Right ventricle myocardium superior (tissue), 1 donor: ENCODE measurements around the gene MYL7. TPM values are rescaled to one million over a fixed set of nuclear protein-coding genes. Genes with fewer than 3 reads are reported as not detected.
"Not testable (repeated sequence)": the region's sequence is repeated elsewhere in the genome, so short reads cannot be mapped to it uniquely, and the experiment has no call there.

Source experiments
- ATAC-seq: fragments of 200-7000 bp; cut with Tn5 transposase; one replicate; pipeline ENCODE4 v1.9.1; 2020; ENCODE audit warnings: mild to moderate bottlenecking; ENCODE audit not compliant: poor library complexity
- DNase-seq: peaks from one replicate; pipeline ENCODE4 v3.0.0-alpha.2; 2020
- intact Hi-C: fragments of 100-400 bp; cut with DNase I; formaldehyde crosslinking; loops from one replicate; pipeline ENCODE4 v1.11.2; 2022
- long read RNA-seq: library from polyadenylated mRNA; unstranded; transcript quantifications from one replicate; pipeline ENCODE4 v2.0.0, GENCODE V29; 2021
- total RNA-seq: library from RNA; stranded (reverse); fragmentation: NEBNext Ultra II Directional; extraction: Animal tissue kit (Norgen Biotek cat#: 25700); gene quantifications from one replicate; pipeline ENCODE4 v1.2.1, GENCODE V29; 2021
- donor health status: DM: no; HTN: yes; CAD: no; lungs with severe emphysema.

MYL7 gene
- 2,290 TPM for total RNA-seq
- long read RNA-seq, transcript MYL7-201 (7 exons, 612 nt), result major isoform, 278 of 490 reads
- long read RNA-seq, transcript MYL7-209 (6 exons, 791 nt), result minor isoform, 16 of 490 reads
- long read RNA-seq, partial matches to known transcripts, result 48 of 490 reads
- long read RNA-seq, other reads (novel, unspliced or antisense), result 144 of 490 reads

GRCh38 chr7:44141221-44141850, at the start of gene MYL7:
Gene MYL7, minus strand, starts transcription at chr7:44141332. Its CDS starts 27 bp downstream, at chr7:44141305.
- intact Hi-C loops, result no loop called here
- peak; percentile 30 for ATAC-seq
- DNase-seq, result no peak

- DNase-seq (no peak), ATAC-seq (no peak)
- intact Hi-C loops, result loop anchor here (5.0 kb wide), 1 partner anchor 53 kb away; no protein-coding TSS in a partner anchor
Measured at GRCh38 chr7:44189993-44190872, 49.1 kb upstream of the MYL7 start.

- intact Hi-C loops, result loop anchor here (5.0 kb wide), 1 partner anchor 52 kb away; no protein-coding TSS in a partner anchor
- no peak for DNase-seq
- ATAC-seq, result no peak
Measured at GRCh38 chr7:44189286-44189992, 48.3 kb upstream of the MYL7 start, which contains the start of gene GCK. Gene GCK, minus strand, starts transcription at chr7:44189439. Its CDS starts 486 bp downstream, at chr7:44188953.

- DNase-seq (no peak), ATAC-seq (no peak)
- intact Hi-C loops, result loop anchor here (5.0 kb wide), 1 partner anchor 51 kb away; no protein-coding TSS in a partner anchor
Measured at GRCh38 chr7:44188480-44189225, 47.5 kb upstream of the MYL7 start.

GRCh38 chr7:44187636-44188416, 46.7 kb upstream of the MYL7 start:
- ATAC-seq (no peak), DNase-seq (no peak)
- intact Hi-C loops, result loop anchor here (5.0 kb wide), 1 partner anchor 51 kb away; no protein-coding TSS in a partner anchor

GRCh38 chr7:44186736-44187135, 45.6 kb upstream of the MYL7 start:
- DNase-seq (no peak), ATAC-seq (no peak)
- intact Hi-C loops, result loop anchor here (5.0 kb wide), 1 partner anchor 49 kb away; no protein-coding TSS in a partner anchor

GRCh38 chr7:44185729-44186128, 44.6 kb upstream of the MYL7 start:
- intact Hi-C loops, result loop anchor here (5.0 kb wide), 1 partner anchor 48 kb away; no protein-coding TSS in a partner anchor
- DNase-seq, result no peak
- ATAC-seq, result no peak

- ATAC-seq, result no peak
- intact Hi-C loops, result loop anchor here (5.0 kb wide), 1 partner anchor 48 kb away; no protein-coding TSS in a partner anchor
- DNase-seq, result no peak
Measured at GRCh38 chr7:44184873-44185446, 43.8 kb upstream of the MYL7 start.

- ATAC-seq (no peak), DNase-seq (no peak)
- intact Hi-C loops, result no loop called here
Measured at GRCh38 chr7:44184206-44184872, 43.2 kb upstream of the MYL7 start.

GRCh38 chr7:44183386-44183785, 42.3 kb upstream of the MYL7 start:
- intact Hi-C loops, result no loop called here
- no peak for ATAC-seq

GRCh38 chr7:44182827-44183226, 41.7 kb upstream of the MYL7 start:
- DNase-seq (no peak), ATAC-seq (no peak)
- intact Hi-C loops, result no loop called here

More at GRCh38 chr7:44183386-44183785, 42.3 kb upstream of the MYL7 start:
- no peak for DNase-seq

- DNase-seq, result no peak
- intact Hi-C loops, result no loop called here
Measured at GRCh38 chr7:44180631-44181030, 39.5 kb upstream of the MYL7 start.

GRCh38 chr7:44177570-44178131, 36.5 kb upstream of the MYL7 start:
- intact Hi-C loops, result no loop called here
- peak; percentile 31 for ATAC-seq
- DNase-seq, result no peak

More at GRCh38 chr7:44180631-44181030, 39.5 kb upstream of the MYL7 start:
- no peak for ATAC-seq

- DNase-seq, result no peak
- no peak for ATAC-seq
- intact Hi-C loops, result no loop called here
Measured at GRCh38 chr7:44176486-44176885, 35.4 kb upstream of the MYL7 start.

- no peak for DNase-seq
- intact Hi-C loops, result no loop called here
Measured at GRCh38 chr7:44175730-44176129, 34.6 kb upstream of the MYL7 start.

GRCh38 chr7:44174694-44174948, 33.5 kb upstream of the MYL7 start:
- intact Hi-C loops, ATAC-seq, DNase-seq: not testable (repeated sequence)

More at GRCh38 chr7:44175730-44176129, 34.6 kb upstream of the MYL7 start:
- no peak for ATAC-seq
